Dedifferentiated amniotic fluid mesenchymal stem cell (primary cell): ENCODE measurements around the gene RELB.
"Not testable (repeated sequence)": the region's sequence is repeated elsewhere in the genome, so short reads cannot be mapped to it uniquely, and the experiment has no call there.

ENCODE experiments used
- DNase-seq: peaks from one replicate; pipeline ENCODE4 v3.0.0-alpha.2; 2016; ENCODE audit errors: extremely low spot score

The RELB gene

GRCh38 chr19:44987148-44987675 is 14.1 kb upstream of the RELB start:
- DNase-seq = no peak

- no peak for DNase-seq
Measured at GRCh38 chr19:44988273-44988672, 13.0 kb upstream of the RELB start.

GRCh38 chr19:44988896-44989556 is 12.2 kb upstream of the RELB start:
- no peak for DNase-seq

GRCh38 chr19:44990459-44990858 is 10.8 kb upstream of the RELB start:
- no peak for DNase-seq

- DNase-seq = no peak
Measured at GRCh38 chr19:44990966-44991365, 10.3 kb upstream of the RELB start.

- DNase-seq = no peak
Measured at GRCh38 chr19:44992336-44993163, 8.7 kb upstream of the RELB start.

- DNase-seq = no peak
Measured at GRCh38 chr19:44993526-44993925, 7.7 kb upstream of the RELB start.

- DNase-seq = no peak
Measured at GRCh38 chr19:44993926-44994537, 7.2 kb upstream of the RELB start.

GRCh38 chr19:44998025-44998424 is 3.2 kb upstream of the RELB start:
- DNase-seq = no peak

- not testable (repeated sequence) for DNase-seq
Measured at GRCh38 chr19:44999131-44999925, 1.9 kb upstream of the RELB start.

GRCh38 chr19:45000665-45001064 is 599 bp upstream of the RELB start:
- not testable (repeated sequence) for DNase-seq

- DNase-seq = no peak
Measured at GRCh38 chr19:45003485-45003884, 2.2 kb downstream of the RELB start.

GRCh38 chr19:45005787-45006186 is 4.5 kb downstream of the RELB start:
- DNase-seq = no peak

GRCh38 chr19:45008552-45008951 is 7.3 kb downstream of the RELB start:
- DNase-seq = no peak

GRCh38 chr19:45009625-45010255 is 8.5 kb downstream of the RELB start:
- no peak for DNase-seq

GRCh38 chr19:45010306-45010705 is 9.0 kb downstream of the RELB start:
- no peak for DNase-seq

GRCh38 chr19:45011959-45012358 is 10.7 kb downstream of the RELB start:
- no peak for DNase-seq

- peak; percentile 68 for DNase-seq
Measured at GRCh38 chr19:45016388-45017314, 15.4 kb downstream of the RELB start.

- no peak for DNase-seq
Measured at GRCh38 chr19:45019187-45019586, 17.9 kb downstream of the RELB start.

- DNase-seq = no peak
Measured at GRCh38 chr19:45020071-45020470, 18.8 kb downstream of the RELB start.
